HepG2 (cell line): ENCODE data around the gene TNFAIP6. TPM values are rescaled to one million over a fixed set of nuclear protein-coding genes. Genes with fewer than 3 reads are reported as not detected.

ENCODE experiments used
- ATAD3A ChIP-seq: sonication (generic); formaldehyde crosslinking; IDR thresholded peaks from 2 replicates; pipeline ENCODE4 v1.4.0; 2020; ENCODE audit warnings: missing genetic modification reagents
- KLF12 ChIP-seq: sonication (generic); formaldehyde crosslinking; IDR thresholded peaks from 2 replicates; pipeline ENCODE4 v1.4.0; 2020; ENCODE audit warnings: missing genetic modification reagents, borderline replicate concordance
- MED8 ChIP-seq: sonication (generic); formaldehyde crosslinking; IDR thresholded peaks from 2 replicates; pipeline ENCODE4 v1.8.1; 2023; ENCODE audit warnings: mild to moderate bottlenecking, missing genetic modification reagents; ENCODE audit not compliant: insufficient replicate concordance
- NR2F2 ChIP-seq: IDR thresholded peaks from 2 replicates; pipeline ENCODE4 v1.6.1; 2012; ENCODE audit warnings: low read depth, inconsistent platforms, borderline replicate concordance
- SP4 ChIP-seq: sonication (generic); formaldehyde crosslinking; IDR thresholded peaks from 2 replicates; pipeline ENCODE4 v1.8.1; 2023; ENCODE audit warnings: mild to moderate bottlenecking, missing genetic modification reagents
- TEAD3 ChIP-seq: optimal IDR thresholded peaks from 2 replicates; pipeline ENCODE3; 2016; ENCODE audit warnings: borderline replicate concordance
- ZBTB38 ChIP-seq: sonication (generic); formaldehyde crosslinking; IDR thresholded peaks from 2 replicates; pipeline ENCODE4 v1.5.1; 2020; ENCODE audit warnings: mild to moderate bottlenecking, missing genetic modification reagents
- ZFP82 ChIP-seq: sonication (generic); formaldehyde crosslinking; IDR thresholded peaks from 2 replicates; pipeline ENCODE4 v1.5.1; 2020; ENCODE audit warnings: mild to moderate bottlenecking, missing genetic modification reagents, borderline replicate concordance
- ZNF547 ChIP-seq: sonication (generic); formaldehyde crosslinking; IDR thresholded peaks from 2 replicates; pipeline ENCODE4 v1.5.1; 2020; ENCODE audit warnings: mild to moderate bottlenecking, missing genetic modification reagents
- polyA plus RNA-seq, 8 experiments: library from polyadenylated mRNA; depleted of rRNA in 3 of 8; stranded (reverse) in 7 of 8; unstranded in 1 of 8; fragments of >200 nt; fragmentation: Illumina TruSeq in 4 of 8; extraction: Trizol in 4 of 8; gene quantifications; 2 replicates each; pipeline versions ENCODE4 v1.2.1 to v1.2.3, GENCODE V29; 2011 to 2016; ENCODE audit warnings: low read depth in 4 of 8, missing spikeins in 1 of 8, mixed read lengths in 1 of 8; ENCODE audit not compliant: insufficient read depth in 1 of 8
- total RNA-seq, 5 experiments: library from RNA; depleted of rRNA; stranded (reverse); fragments of >200 nt; fragmentation: Illumina TruSeq; extraction: Trizol; gene quantifications; 2 replicates each; pipeline ENCODE4 v1.2.3, GENCODE V29; 2016; ENCODE audit warnings: low read depth in 1 of 5
- TF ChIP-seq, protein P1 (sequence below): sonication (generic); formaldehyde crosslinking; IDR thresholded peaks from 2 replicates; pipeline ENCODE4 v1.4.0; 2020; ENCODE audit warnings: mild to moderate bottlenecking, missing genetic modification reagents, borderline replicate concordance
- TF ChIP-seq, protein P2 (sequence below): sonication (generic); formaldehyde crosslinking; IDR thresholded peaks from 2 replicates; pipeline ENCODE4 v1.5.0; 2020; ENCODE audit warnings: missing genetic modification reagents
- TF ChIP-seq, protein P3 (sequence below): sonication (generic); formaldehyde crosslinking; IDR thresholded peaks from 2 replicates; pipeline ENCODE4 v1.8.1; 2023; ENCODE audit warnings: missing genetic modification reagents, inconsistent platforms, borderline replicate concordance
- TF ChIP-seq, protein P4 (sequence below): fragments of 450-650 bp; IDR thresholded peaks from 2 replicates; pipeline ENCODE4 v1.6.1; 2017
- TF ChIP-seq, protein P5 (sequence below): sonication (generic); formaldehyde crosslinking; IDR thresholded peaks from 2 replicates; pipeline ENCODE4 v1.5.0; 2020; ENCODE audit warnings: mild to moderate bottlenecking, missing genetic modification reagents
- TF ChIP-seq, protein P6 (sequence below): sonication (generic); formaldehyde crosslinking; IDR thresholded peaks from 2 replicates; pipeline ENCODE4 v1.9.0; 2022; ENCODE audit warnings: missing genetic modification reagents, mild to moderate bottlenecking, borderline replicate concordance

TNFAIP6 gene
- total and polyA plus RNA-seq, 2 of the 13 experiments (the other 11 are each of a cell fraction or from before 2014, with no cell fraction given): not detected

DNA sequence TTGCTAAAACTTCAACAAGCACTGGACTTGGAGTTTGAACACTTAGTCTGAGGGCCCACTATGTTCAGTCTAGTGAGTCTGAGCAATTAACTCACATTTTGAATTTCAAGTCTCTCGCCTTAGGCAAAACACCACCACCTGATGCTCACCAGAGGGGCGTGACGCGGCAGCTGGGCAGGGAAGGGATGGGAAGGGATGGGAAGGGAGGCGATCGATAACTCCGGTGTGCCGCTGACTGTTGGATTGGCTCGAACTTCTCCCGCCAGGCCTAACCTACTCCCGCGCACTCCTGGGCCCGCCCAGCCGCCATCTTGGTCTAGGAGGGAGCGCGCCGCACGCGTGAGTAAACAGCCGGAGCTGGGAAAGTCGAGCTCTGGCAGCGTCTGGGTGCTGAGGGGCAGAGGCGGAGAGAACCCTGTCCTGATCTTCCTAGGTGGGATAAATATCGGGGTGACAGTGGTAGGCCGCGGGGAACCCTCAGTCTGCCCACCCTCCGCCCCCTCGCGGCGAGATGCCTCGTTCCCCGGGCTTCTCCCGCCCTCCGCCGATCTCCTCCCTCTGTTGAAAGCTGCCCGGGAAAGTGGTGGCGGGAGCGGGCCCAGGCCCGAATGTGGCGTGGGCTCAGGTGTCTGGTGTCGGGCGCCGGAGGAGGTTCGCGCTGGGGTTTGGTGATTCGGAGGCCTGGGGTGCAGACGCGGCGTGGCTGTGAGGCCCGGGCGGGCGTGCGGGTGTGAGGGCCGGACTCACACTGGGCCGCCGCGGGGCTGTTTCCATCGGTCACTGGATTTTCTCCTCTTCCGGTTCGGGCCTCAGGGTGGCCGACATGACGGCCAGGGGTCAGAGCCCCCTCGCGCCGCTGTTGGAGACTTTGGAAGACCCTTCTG is 52.5 kb downstream of the TNFAIP6 start, which contains the start of gene RIF1 (continued):
- TF ChIP-seq, protein P1, sequence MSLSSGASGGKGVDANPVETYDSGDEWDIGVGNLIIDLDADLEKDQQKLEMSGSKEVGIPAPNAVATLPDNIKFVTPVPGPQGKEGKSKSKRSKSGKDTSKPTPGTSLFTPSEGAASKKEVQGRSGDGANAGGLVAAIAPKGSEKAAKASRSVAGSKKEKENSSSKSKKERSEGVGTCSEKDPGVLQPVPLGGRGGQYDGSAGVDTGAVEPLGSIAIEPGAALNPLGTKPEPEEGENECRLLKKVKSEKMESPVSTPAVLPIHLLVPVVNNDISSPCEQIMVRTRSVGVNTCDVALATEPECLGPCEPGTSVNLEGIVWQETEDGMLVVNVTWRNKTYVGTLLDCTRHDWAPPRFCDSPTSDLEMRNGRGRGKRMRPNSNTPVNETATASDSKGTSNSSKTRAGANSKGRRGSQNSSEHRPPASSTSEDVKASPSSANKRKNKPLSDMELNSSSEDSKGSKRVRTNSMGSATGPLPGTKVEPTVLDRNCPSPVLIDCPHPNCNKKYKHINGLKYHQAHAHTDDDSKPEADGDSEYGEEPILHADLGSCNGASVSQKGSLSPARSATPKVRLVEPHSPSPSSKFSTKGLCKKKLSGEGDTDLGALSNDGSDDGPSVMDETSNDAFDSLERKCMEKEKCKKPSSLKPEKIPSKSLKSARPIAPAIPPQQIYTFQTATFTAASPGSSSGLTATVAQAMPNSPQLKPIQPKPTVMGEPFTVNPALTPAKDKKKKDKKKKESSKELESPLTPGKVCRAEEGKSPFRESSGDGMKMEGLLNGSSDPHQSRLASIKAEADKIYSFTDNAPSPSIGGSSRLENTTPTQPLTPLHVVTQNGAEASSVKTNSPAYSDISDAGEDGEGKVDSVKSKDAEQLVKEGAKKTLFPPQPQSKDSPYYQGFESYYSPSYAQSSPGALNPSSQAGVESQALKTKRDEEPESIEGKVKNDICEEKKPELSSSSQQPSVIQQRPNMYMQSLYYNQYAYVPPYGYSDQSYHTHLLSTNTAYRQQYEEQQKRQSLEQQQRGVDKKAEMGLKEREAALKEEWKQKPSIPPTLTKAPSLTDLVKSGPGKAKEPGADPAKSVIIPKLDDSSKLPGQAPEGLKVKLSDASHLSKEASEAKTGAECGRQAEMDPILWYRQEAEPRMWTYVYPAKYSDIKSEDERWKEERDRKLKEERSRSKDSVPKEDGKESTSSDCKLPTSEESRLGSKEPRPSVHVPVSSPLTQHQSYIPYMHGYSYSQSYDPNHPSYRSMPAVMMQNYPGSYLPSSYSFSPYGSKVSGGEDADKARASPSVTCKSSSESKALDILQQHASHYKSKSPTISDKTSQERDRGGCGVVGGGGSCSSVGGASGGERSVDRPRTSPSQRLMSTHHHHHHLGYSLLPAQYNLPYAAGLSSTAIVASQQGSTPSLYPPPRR: peak; percentile 72
- TF ChIP-seq, protein P2, sequence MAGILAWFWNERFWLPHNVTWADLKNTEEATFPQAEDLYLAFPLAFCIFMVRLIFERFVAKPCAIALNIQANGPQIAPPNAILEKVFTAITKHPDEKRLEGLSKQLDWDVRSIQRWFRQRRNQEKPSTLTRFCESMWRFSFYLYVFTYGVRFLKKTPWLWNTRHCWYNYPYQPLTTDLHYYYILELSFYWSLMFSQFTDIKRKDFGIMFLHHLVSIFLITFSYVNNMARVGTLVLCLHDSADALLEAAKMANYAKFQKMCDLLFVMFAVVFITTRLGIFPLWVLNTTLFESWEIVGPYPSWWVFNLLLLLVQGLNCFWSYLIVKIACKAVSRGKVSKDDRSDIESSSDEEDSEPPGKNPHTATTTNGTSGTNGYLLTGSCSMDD (CRISPR knock-in tag): no peak
- TF ChIP-seq TEAD3 (CRISPR knock-in tag): peak; percentile 75
- TF ChIP-seq ZFP82 (CRISPR knock-in tag): peak; percentile 79
- TF ChIP-seq SP4 (CRISPR knock-in tag): peak; percentile 73
- TF ChIP-seq, protein P3, sequence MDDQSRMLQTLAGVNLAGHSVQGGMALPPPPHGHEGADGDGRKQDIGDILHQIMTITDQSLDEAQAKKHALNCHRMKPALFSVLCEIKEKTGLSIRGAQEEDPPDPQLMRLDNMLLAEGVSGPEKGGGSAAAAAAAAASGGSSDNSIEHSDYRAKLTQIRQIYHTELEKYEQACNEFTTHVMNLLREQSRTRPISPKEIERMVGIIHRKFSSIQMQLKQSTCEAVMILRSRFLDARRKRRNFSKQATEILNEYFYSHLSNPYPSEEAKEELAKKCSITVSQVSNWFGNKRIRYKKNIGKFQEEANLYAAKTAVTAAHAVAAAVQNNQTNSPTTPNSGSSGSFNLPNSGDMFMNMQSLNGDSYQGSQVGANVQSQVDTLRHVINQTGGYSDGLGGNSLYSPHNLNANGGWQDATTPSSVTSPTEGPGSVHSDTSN (CRISPR knock-in tag): no peak
- TF ChIP-seq ATAD3A: no peak
- TF ChIP-seq, protein P4, sequence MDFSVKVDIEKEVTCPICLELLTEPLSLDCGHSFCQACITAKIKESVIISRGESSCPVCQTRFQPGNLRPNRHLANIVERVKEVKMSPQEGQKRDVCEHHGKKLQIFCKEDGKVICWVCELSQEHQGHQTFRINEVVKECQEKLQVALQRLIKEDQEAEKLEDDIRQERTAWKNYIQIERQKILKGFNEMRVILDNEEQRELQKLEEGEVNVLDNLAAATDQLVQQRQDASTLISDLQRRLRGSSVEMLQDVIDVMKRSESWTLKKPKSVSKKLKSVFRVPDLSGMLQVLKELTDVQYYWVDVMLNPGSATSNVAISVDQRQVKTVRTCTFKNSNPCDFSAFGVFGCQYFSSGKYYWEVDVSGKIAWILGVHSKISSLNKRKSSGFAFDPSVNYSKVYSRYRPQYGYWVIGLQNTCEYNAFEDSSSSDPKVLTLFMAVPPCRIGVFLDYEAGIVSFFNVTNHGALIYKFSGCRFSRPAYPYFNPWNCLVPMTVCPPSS: no peak
- TF ChIP-seq, protein P5, sequence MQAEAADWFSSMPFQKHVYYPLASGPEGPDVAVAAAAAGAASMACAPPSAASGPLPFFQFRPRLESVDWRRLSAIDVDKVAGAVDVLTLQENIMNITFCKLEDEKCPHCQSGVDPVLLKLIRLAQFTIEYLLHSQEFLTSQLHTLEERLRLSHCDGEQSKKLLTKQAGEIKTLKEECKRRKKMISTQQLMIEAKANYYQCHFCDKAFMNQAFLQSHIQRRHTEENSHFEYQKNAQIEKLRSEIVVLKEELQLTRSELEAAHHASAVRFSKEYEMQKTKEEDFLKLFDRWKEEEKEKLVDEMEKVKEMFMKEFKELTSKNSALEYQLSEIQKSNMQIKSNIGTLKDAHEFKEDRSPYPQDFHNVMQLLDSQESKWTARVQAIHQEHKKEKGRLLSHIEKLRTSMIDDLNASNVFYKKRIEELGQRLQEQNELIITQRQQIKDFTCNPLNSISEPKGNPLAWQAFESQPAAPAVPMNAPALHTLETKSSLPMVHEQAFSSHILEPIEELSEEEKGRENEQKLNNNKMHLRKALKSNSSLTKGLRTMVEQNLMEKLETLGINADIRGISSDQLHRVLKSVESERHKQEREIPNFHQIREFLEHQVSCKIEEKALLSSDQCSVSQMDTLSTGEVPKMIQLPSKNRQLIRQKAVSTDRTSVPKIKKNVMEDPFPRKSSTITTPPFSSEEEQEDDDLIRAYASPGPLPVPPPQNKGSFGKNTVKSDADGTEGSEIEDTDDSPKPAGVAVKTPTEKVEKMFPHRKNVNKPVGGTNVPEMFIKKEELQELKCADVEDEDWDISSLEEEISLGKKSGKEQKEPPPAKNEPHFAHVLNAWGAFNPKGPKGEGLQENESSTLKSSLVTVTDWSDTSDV: no peak
- TF ChIP-seq ZNF547: peak; percentile 93
- TF ChIP-seq ZBTB38: peak; percentile 93
- TF ChIP-seq, protein P6, sequence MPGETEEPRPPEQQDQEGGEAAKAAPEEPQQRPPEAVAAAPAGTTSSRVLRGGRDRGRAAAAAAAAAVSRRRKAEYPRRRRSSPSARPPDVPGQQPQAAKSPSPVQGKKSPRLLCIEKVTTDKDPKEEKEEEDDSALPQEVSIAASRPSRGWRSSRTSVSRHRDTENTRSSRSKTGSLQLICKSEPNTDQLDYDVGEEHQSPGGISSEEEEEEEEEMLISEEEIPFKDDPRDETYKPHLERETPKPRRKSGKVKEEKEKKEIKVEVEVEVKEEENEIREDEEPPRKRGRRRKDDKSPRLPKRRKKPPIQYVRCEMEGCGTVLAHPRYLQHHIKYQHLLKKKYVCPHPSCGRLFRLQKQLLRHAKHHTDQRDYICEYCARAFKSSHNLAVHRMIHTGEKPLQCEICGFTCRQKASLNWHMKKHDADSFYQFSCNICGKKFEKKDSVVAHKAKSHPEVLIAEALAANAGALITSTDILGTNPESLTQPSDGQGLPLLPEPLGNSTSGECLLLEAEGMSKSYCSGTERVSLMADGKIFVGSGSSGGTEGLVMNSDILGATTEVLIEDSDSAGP: peak; percentile 94
- peak; percentile 80 for TF ChIP-seq MED8 (CRISPR knock-in tag)
- TF ChIP-seq KLF12 (CRISPR knock-in tag): peak; percentile 94
- peak; percentile 59; the same call in 1 of the 2 replicates for TF ChIP-seq NR2F2
